ENCODE measurements around the gene PREP. TPM values are rescaled to one million over a fixed set of nuclear protein-coding genes. Genes with fewer than 3 reads are reported as not detected.
A peak's percentile ranks its signal among the peaks of the same experiment; 100 is the strongest.

PREP gene
- polyA plus RNA-seq, 2 of the 4 experiments (the other 2 are of a cell fraction): 18.9 to 29.7 TPM

DNA sequence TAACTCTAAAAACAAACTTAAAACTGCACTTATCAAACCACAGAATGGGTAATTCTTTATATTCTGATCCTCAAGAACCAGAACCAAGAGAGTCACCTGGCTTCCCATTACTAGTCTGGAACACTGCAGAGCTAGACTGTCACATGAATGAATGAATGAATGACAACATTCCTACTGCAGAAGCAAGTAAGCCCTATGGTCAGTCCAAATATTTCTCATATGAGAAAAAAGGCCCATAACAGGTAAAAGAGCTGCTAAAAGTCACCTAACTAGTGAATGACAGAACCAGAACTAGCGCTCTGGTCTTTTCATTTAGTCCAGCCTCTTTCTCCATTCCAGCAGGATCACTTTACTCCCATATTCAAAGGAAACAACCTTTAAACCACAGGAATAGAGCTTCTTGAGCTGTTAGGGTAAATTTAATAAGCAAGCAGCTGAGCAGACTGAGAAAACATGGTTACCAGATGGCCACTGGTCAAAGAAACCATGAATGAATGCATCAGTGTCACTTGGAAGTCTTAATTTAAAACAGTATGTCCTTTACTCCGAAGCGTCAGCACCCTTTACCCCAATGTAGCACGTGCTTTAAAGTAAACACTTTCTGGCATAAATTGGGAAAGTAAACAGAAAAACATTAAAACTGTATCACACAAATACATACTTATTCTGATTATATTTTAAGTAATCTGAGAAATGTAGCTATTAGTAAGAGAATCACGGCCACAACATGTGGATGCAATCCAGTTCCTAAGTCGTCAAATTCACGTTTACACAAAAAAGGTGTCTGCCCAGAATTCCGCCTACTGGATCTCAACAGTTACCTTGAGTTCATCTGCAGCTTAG, 1.4 kb downstream of the PREP start:
- ATAC-seq: no peak
- WGBS (ENCODE audit: missing lambda C conversion rate): 67% methylated on average over 8 of the region's 8 CpGs
- no peak for TF ChIP-seq ZC3H11A (IDR thresholded peaks at IDR 0.05)
- TF ChIP-seq RFX5 (IDR thresholded peaks at IDR 0.05): no peak
- TF ChIP-seq EHF (CRISPR knock-in tag; IDR thresholded peaks at IDR 0.05): no peak
- no peak for TF ChIP-seq PHF8 (IDR thresholded peaks at IDR 0.05; ENCODE audit: borderline replicate concordance, low read depth)
- no peak for TF ChIP-seq TP53 (CRISPR knock-in tag; IDR thresholded peaks at IDR 0.05)
- TF ChIP-seq, protein P1, sequence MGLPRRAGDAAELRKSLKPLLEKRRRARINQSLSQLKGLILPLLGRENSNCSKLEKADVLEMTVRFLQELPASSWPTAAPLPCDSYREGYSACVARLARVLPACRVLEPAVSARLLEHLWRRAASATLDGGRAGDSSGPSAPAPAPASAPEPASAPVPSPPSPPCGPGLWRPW (IDR thresholded peaks at IDR 0.05): no peak
- TF ChIP-seq, protein P2, sequence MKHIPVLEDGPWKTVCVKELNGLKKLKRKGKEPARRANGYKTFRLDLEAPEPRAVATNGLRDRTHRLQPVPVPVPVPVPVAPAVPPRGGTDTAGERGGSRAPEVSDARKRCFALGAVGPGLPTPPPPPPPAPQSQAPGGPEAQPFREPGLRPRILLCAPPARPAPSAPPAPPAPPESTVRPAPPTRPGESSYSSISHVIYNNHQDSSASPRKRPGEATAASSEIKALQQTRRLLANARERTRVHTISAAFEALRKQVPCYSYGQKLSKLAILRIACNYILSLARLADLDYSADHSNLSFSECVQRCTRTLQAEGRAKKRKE (CRISPR knock-in tag; IDR thresholded peaks at IDR 0.05; ENCODE audit: low read depth): no peak
- TF ChIP-seq JUNB (IDR thresholded peaks at IDR 0.05): no peak
- no peak for TF ChIP-seq POLR2AphosphoS2 (conservative IDR thresholded peaks at IDR 0.05; ENCODE audit: low read length)
- TF ChIP-seq SREBF2 (IDR thresholded peaks at IDR 0.05): no peak
- TF ChIP-seq MAZ (IDR thresholded peaks at IDR 0.05; ENCODE audit: borderline replicate concordance, low read depth, low read length): no peak
- no peak for TF ChIP-seq KDM5A (IDR thresholded peaks at IDR 0.05)
- TF ChIP-seq KDM1A (IDR thresholded peaks at IDR 0.05; ENCODE audit: low read depth): no peak
- no peak for TF ChIP-seq RARB (CRISPR knock-in tag; IDR thresholded peaks at IDR 0.05)
- TF ChIP-seq, protein P3, sequence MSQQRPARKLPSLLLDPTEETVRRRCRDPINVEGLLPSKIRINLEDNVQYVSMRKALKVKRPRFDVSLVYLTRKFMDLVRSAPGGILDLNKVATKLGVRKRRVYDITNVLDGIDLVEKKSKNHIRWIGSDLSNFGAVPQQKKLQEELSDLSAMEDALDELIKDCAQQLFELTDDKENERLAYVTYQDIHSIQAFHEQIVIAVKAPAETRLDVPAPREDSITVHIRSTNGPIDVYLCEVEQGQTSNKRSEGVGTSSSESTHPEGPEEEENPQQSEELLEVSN (IDR thresholded peaks at IDR 0.05; ENCODE audit: borderline replicate concordance, low read depth): no peak
- no peak for TF ChIP-seq HOXA7 (CRISPR knock-in tag; IDR thresholded peaks at IDR 0.05)
- H3K27ac ChIP-seq: peak overlapping the region; percentile 94 to 96; a peak in 3 of 6 replicates
- no peak for FAIRE-seq
- H3K4me3 ChIP-seq: peak overlapping the region; percentile 94
- peak overlapping the region; percentile 79 for H3K4me2 ChIP-seq
- DNase-seq (ENCODE audit: low read depth in 1 of 2, low spot score in 1 of 2): no peak
- ChIA-PET CTCF (interaction anchor here (1.6 to 1.7 kb wide), 2 partner anchors 26 to 83 kb away, joined by 3 to 4 read pairs; no protein-coding TSS in a partner anchor), POLR2A (no interaction called here)
- H3K4me1 ChIP-seq: peaks cover 15% of the 10 kb centered on the region; the same call in 1 of the 3 replicates
- no peaks in the 10 kb centered on the region for H3K9me3 ChIP-seq

DNA sequence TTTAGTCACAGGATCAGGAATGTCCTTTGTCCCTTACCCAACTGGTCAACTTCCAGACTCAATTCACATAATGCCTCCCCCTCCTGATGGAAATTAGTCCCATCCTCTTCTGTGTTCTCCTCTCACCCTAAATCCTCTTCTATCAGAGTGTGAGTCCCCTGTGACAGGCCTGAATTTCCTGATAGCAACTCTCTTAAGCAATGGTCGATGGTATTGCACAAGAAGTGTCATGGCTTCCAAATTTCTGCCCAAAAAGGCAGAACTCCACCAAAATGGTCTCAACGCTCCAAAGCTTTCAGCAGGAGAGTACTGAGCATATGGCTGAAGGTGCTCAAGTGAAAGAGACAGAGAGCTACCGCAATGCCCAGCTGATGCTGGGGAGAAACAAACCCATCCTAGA, 2.4 kb downstream of the PREP start:
- CTCF ChIA-PET: interaction anchor here (1.4 to 1.7 kb wide), 3 partner anchors 25 to 314 kb away, joined by 3 to 4 read pairs (median 3); no protein-coding TSS in a partner anchor

DNA sequence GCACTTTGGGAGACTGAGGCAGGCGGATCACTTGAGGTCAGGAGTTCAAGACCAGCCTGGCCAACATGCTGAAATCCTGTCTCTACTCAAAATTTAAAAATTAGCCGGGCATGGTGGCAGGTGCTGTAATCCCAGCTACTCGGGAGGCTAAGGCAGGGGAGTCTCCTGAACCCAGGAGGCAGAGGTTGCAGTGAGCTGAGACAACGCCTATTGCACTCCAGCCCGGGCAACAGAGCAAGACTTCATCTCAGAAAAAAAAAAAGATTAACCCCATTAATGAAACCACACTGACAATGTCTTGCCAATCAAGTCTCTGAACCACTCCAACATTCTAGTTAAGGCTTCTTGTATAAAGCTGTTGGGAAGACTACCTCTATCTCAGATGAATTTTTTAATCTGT, 4.0 kb downstream of the PREP start:
- H3K4me2 ChIP-seq: no peak overlapping the region
- H3K4me1 ChIP-seq: peaks cover 11% of the 10 kb centered on the region; the same call in 1 of the 3 replicates
- WGBS (ENCODE audit: missing lambda C conversion rate): 93% methylated on average over 5 of the region's 5 CpGs
- CTCF ChIA-PET: interaction anchor here (0.7 kb wide), 1 partner anchor 751 kb away, joined by 3 read pairs; no protein-coding TSS in a partner anchor
- POLR2A ChIA-PET: no interaction called here
- TF ChIP-seq HOXB5 (CRISPR knock-in tag; IDR thresholded peaks at IDR 0.05) (no peak), ZNF302 (CRISPR knock-in tag; IDR thresholded peaks at IDR 0.05) (no peak), NFE2L2 (conservative IDR thresholded peaks at IDR 0.05; ENCODE audit: low read length) (no peak), RFX5 (IDR thresholded peaks at IDR 0.05) (no peak), PHF8 (IDR thresholded peaks at IDR 0.05; ENCODE audit: borderline replicate concordance, low read depth) (no peak), KDM5A (IDR thresholded peaks at IDR 0.05) (no peak), NR3C1 (IDR thresholded peaks at IDR 0.05) (no peak), TFCP2L1 (CRISPR knock-in tag; IDR thresholded peaks at IDR 0.05) (no peak), SREBF2 (IDR thresholded peaks at IDR 0.05) (no peak), TP53 (CRISPR knock-in tag; IDR thresholded peaks at IDR 0.05) (no peak), FOXS1 (CRISPR knock-in tag; IDR thresholded peaks at IDR 0.05) (no peak), POLR2AphosphoS2 (conservative IDR thresholded peaks at IDR 0.05; ENCODE audit: low read length) (no peak), MAFK (IDR thresholded peaks at IDR 0.05; ENCODE audit: partially characterized antibody) (no peak), HOXA7 (CRISPR knock-in tag; IDR thresholded peaks at IDR 0.05) (no peak)
- TF ChIP-seq, protein P3 (IDR thresholded peaks at IDR 0.05; ENCODE audit: borderline replicate concordance, low read depth): no peak
- TF ChIP-seq, protein P4, sequence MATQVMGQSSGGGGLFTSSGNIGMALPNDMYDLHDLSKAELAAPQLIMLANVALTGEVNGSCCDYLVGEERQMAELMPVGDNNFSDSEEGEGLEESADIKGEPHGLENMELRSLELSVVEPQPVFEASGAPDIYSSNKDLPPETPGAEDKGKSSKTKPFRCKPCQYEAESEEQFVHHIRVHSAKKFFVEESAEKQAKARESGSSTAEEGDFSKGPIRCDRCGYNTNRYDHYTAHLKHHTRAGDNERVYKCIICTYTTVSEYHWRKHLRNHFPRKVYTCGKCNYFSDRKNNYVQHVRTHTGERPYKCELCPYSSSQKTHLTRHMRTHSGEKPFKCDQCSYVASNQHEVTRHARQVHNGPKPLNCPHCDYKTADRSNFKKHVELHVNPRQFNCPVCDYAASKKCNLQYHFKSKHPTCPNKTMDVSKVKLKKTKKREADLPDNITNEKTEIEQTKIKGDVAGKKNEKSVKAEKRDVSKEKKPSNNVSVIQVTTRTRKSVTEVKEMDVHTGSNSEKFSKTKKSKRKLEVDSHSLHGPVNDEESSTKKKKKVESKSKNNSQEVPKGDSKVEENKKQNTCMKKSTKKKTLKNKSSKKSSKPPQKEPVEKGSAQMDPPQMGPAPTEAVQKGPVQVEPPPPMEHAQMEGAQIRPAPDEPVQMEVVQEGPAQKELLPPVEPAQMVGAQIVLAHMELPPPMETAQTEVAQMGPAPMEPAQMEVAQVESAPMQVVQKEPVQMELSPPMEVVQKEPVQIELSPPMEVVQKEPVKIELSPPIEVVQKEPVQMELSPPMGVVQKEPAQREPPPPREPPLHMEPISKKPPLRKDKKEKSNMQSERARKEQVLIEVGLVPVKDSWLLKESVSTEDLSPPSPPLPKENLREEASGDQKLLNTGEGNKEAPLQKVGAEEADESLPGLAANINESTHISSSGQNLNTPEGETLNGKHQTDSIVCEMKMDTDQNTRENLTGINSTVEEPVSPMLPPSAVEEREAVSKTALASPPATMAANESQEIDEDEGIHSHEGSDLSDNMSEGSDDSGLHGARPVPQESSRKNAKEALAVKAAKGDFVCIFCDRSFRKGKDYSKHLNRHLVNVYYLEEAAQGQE (IDR thresholded peaks at IDR 0.05): no peak
- no peak overlapping the region for H3K27ac ChIP-seq
- no peak for ATAC-seq
- no peak for DNase-seq (ENCODE audit: low read depth in 1 of 2, low spot score in 1 of 2)
- H3K4me3 ChIP-seq: no peak overlapping the region
- no peaks in the 10 kb centered on the region for H3K9me3 ChIP-seq
- no peak for FAIRE-seq

More for the DNA sequence above, 2.4 kb downstream of the PREP start:
- POLR2A ChIA-PET: no interaction called here
- ATAC-seq (no peak), DNase-seq (ENCODE audit: low read depth in 1 of 2, low spot score in 1 of 2) (no peak), FAIRE-seq (no peak)
- Histone ChIP-seq H3K9me3 (no peaks in the 10 kb centered on the region), H3K4me1 (peaks cover 15% of the 10 kb centered on the region; the same call in 1 of the 3 replicates), H3K27ac (no peak overlapping the region), H3K4me2 (peak overlapping the region; percentile 79; the same call in 1 of the 3 replicates), H3K4me3 (no peak overlapping the region)
- TF ChIP-seq CEBPB (IDR thresholded peaks at IDR 0.05) (0 out of 4 replicates have a peak, but pooled peaks of 1 of the 2 experiments have one; percentile 27), RARB (CRISPR knock-in tag; IDR thresholded peaks at IDR 0.05) (no peak)
- 93% methylated on average over 3 of the region's 3 CpGs for WGBS (ENCODE audit: missing lambda C conversion rate)

All from A549 (cell line).